ENCODE measurements around the gene YJU2.

DNA sequence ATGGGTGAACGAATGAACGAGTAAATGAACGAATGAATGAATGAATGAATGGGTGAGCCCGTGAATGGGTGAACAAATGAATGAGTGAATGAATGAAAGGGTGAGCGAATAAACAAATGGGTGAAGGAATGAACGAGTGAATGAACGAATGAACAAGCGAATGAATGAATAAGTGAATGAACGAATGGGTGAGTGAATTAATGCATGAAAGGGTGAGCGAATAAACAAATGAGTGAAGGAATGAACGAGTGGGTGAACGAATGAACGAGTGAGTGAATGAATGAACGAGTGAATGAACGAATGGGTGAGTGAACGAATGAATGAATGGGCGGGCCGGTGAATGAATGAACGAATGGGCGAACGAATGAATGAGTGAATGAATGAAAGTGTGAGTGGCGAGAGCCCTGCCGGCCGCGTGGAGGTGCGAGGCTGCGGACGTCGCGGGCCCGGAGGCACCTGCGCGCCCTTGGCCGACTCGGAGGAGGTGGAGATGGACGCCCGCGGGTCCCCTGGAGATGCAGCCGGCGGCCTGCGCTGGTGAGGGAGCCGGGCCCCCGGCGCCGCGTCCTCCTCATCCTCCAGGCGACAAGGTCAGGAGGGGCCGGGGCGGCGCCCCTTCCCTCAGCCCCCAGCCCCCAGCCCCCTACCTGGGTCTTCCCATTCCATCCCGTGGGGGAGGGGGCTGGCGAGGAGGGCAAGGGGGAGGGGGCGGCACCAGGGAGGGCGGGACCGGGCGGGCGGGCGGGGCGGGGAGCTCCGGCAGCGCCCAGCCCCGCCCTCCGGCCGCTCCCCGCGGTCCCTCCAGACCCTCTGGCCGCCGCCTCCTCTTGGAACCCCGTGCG, 49.0 kb upstream of the YJU2 start:
- TF ChIP-seq, protein P1, sequence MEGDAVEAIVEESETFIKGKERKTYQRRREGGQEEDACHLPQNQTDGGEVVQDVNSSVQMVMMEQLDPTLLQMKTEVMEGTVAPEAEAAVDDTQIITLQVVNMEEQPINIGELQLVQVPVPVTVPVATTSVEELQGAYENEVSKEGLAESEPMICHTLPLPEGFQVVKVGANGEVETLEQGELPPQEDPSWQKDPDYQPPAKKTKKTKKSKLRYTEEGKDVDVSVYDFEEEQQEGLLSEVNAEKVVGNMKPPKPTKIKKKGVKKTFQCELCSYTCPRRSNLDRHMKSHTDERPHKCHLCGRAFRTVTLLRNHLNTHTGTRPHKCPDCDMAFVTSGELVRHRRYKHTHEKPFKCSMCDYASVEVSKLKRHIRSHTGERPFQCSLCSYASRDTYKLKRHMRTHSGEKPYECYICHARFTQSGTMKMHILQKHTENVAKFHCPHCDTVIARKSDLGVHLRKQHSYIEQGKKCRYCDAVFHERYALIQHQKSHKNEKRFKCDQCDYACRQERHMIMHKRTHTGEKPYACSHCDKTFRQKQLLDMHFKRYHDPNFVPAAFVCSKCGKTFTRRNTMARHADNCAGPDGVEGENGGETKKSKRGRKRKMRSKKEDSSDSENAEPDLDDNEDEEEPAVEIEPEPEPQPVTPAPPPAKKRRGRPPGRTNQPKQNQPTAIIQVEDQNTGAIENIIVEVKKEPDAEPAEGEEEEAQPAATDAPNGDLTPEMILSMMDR (conservative IDR thresholded peaks at IDR 0.05) = no peak
- TF ChIP-seq EZH2 (IDR thresholded peaks at IDR 0.05; ENCODE audit: low read depth) = no peak

Measured in PC-9 (cell line).